Stimulated activated CD8-positive, alpha-beta memory T cell treated with anti-CD3 and anti-CD28 coated beads, Interleukin-7, amount 100 ng/mL, for 48 hours (primary cell): ENCODE measurements around the gene SPN.
"Not testable (repeated sequence)": the region's sequence is repeated elsewhere in the genome, so short reads cannot be mapped to it uniquely, and the experiment has no call there.

Source experiments
- DNase-seq, 2 donors: peaks; one replicate each; pipeline ENCODE4 v3.0.0-alpha.2; 2020; ENCODE audit warnings: low read depth in 1 of 2; ENCODE audit errors: extremely low read depth in 1 of 2

Gene SPN, protein sequence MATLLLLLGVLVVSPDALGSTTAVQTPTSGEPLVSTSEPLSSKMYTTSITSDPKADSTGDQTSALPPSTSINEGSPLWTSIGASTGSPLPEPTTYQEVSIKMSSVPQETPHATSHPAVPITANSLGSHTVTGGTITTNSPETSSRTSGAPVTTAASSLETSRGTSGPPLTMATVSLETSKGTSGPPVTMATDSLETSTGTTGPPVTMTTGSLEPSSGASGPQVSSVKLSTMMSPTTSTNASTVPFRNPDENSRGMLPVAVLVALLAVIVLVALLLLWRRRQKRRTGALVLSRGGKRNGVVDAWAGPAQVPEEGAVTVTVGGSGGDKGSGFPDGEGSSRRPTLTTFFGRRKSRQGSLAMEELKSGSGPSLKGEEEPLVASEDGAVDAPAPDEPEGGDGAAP

DNA sequence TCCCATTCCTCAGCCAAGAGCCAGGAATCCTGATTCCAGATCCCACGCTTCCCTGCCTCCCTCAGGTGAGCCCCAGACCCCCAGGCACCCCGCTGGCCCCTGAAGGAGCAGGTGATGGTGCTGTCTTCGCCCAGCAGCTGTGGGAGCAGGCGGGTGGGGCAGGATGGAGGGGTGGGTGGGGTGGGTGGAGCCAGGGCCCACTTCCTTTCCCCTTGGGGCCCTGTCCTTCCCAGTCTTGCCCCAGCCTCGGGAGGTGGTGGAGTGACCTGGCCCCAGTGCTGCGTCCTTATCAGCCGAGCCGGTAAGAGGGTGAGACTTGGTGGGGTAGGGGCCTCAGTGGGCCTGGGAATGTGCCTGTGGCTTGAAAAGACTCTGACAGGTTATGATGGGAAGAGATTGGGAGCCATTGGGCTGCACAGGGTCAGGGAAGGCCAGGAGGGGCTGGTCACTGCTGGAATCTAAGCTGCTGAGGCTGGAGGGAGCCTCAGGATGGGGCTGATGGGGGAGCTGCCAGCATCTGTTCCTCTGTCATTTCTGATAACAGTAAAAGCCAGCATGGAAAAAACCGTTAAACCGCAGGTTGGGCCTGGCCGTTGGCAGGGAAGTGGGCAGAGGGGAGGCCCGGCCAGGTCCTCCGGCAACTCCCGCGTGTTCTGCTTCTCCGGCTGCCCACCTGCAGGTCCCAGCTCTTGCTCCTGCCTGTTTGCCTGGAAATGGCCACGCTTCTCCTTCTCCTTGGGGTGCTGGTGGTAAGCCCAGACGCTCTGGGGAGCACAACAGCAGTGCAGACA is at the start of gene SPN:
SPN (plus strand) TSS at position 232 of the 791 bp plus-strand sequence; CDS start at position 714, 482 bp downstream.
- DNase-seq, result no peak

DNA sequence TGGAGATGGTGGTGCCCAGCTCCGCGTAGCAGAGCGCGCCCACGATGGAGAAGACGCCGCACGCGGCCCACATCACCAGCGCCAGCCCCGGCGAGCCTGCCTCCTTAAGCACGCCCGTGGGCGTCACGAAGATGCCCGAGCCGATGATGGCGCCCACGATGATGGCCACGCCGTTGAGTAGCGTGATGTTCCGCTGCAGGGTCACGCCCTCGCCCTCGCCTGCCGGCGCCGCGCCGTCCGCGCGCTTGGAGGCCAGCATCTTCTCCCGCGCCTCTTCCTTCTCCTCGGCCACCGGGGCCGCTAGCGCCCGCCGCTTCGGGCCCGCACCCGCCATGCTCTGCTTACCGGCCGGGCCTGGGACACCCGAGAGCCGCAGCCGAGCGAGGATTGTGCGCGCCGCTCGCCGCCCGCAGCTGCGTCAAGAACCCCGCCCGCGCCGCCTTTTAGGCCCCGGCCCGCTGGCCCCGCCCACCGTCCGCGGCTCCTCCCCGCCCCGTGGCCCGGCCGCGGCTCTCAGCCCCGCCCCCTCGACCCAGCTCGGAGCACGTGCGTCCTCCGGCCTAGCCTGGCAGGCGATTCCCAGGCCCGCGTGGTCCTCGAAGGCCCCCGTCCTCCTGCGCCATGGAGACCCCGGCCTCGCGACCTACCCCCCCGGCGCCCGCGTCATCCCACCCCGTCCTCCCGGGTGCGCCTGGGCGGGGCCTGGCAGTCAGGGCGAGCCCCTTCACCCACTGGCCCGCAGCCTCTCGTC is 49.6 kb upstream of the SPN start:
- peak; percentile 82 to 89 for DNase-seq

DNA sequence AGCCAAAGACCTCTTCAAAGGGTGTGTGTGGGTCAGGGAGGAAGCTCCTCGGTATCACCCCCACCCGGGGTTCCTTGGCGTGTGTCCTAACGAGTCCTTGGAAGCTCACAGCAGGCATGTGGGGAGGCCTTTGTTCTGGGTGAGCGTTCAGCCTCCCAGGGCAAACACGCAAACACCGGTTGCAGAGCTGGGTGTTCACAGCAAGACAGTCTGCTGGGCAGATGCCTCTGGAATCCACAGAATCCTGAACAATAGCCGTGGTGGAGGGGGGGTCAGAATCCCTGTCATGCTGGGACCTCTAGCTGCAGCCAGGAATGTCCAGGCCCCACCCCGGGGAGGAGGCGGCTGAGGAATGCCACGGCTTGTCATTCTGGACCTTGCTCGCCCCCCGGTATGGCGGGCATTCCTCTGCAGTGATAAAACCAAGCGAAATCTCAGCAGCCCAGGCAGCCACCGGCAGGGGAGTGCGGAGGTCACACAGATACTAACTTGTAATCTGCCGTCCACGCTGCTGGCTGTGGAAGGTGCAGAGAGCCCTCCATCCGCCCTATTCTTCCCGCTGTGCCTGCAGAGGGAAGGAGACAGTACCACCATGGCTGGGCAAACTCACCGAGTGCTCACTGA is 48.2 kb upstream of the SPN start:
- DNase-seq, result not testable (repeated sequence)

DNA sequence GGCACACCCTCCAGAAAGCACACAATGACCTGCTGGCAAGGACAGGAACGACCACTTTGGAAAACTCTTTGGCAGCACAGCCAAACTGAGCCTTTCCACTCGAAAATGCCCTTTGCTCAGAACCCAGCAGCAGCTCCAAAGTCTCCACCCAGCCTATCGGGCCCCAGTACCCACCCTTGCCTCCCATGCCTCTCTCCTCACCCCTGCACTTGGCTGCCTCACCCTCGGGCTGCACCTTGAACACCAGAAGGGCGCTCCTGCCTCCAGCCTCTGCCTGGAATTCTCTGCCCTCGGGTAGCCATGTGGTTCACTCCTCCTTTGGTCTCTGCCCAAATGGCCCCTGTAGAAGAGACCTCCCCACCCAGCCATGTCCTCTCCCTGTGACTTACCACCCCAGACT is 46.9 kb upstream of the SPN start:
- not testable (repeated sequence) for DNase-seq

DNA sequence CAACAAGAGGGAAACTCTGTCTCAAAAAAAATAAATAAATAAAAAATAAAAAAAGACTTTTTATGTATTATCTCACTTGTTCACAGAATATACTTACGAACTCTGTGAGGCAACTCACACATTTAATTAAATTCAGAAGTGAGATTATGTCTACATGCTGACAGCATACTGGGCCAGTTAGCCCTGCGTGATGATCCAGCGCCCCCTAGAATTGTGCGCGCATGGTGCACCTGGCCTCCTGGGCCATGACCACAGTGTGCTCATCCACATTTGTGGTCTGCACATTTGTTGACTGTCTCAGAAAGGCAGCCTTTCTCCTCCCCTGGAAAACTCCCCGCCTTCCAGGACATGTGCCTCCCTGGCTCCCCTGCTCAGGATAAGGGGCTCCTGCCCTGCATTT is 42.5 kb upstream of the SPN start:
- DNase-seq, result peak in 1 of 2 donors; percentile 48

DNA sequence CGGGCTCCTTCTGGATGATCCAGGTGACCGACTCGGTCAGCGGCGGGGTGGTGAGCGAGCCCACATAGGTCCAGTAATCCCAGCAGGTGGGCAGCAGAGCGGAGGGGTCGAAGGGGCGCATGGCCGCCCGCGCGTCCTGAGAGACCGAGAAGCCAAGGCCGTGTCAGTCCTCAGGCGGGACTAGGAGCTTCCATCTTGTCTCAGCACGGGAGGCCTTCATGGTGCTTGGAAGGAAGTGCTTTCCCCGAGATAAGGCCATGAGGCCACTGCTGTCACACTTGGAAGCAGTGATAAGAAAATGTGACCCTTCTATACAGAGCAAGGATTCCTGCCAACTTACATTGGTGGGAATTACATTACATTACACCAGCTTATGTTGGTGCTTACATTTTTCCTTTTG is 40.3 kb upstream of the SPN start:
- DNase-seq, result not testable (repeated sequence)

DNA sequence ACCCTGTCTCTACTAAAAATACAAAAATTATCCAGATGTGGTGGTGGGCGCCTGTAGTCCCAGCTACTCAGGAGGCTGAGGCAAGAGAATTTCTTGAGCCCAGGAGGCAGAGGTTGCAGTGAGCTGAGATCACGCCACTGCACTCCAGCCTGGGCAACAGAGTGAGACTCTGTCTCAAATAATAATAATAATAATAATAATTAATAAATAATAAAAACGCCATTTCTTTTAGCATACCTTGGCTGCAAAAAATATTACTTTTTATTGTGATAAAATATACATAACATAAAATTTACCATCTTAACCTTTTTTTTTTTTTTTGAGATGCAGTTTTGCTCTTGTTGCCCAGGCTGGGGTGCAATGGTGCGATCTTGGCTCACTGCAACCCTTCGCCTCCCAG is 39.8 kb upstream of the SPN start:
- not testable (repeated sequence) for DNase-seq

DNA sequence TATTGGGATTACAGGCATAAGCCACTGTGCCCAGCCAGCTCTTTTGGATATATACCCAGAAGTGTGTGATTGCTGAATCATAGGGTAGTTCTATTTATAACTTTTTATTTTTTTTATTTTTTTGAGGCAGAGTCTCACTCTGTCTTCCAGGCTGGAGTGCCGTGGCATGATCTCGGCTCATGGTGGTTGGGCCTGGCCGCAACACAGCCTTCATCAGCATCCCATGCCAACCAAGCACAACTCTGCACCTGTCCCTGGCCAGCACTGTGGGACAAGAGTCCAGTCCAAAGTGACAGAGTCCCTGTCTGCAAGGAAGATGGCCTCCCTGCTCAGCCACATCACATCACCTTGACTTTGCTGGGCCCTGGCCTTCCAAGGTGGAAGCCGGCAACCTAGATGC is 37.9 kb upstream of the SPN start:
- DNase-seq, result not testable (repeated sequence)

DNA sequence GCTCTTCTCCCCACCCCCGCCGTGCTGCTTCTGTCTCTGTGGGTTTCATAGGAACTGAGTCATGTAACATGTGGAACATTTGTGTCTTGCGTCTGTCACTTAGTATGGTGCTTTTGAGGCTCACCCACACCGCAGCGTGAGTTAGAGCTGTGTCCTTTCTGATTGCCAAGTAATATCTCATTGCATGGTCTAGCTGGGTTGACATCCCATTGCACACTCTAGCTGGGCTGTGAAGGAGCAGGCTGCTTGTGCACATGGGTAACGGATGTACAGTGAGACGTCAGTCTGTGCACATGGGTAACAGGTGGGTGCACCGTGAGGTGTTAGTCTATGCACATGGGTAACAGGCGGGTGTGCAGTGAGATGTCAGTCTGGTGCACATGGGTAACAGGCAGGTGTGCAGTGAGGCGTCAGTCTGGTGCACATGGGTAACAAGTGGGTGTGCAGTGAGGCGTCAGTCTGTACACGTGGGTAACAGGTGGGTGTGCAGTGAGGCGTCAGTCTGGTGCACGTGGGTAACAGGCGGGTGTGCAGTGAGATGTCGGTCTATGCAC is 36.2 kb upstream of the SPN start:
- DNase-seq, result peak; percentile 53 to 66

DNA sequence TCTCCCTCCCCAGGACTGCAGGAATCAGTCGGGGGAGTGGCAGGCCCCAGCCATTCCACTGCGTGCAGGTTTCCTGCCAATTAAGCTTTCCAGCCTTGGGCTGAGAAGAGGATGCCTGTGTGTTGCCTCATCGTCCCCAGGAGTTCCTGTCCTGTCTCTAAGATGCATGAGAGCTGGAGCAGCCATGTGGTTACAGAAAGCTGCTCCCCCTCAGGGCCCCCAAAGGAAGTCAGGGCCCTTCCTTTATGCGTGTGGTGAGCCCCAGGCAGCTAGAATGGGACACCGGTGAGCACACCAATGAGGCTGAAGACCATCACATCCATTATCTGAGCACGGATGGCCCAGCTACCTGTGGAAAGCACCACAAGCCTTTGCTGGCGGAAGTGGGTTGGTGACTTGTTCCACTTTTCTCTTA is 35.4 kb upstream of the SPN start:
- DNase-seq, result not testable (repeated sequence)

DNA sequence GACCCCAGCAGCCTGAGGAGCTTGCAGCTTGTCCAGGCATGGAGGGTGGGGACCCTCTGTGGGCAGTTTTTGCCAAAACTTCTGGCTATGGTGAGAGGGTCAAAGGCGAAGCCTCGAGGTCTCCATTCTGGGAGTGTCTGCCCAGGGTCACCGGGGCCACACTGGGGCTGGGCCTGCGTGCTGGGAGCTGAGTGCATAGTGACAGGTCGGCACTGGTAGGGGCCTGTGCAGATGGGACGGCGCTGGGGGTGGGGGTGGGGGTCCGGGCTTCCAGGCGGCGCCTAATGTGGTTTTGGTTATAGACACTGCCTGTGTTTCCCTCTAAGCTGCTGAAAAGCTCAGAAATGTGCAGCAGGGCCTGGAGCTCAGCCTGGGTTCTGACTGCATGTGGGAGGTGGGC is 34.3 kb upstream of the SPN start:
- not testable (repeated sequence) for DNase-seq

DNA sequence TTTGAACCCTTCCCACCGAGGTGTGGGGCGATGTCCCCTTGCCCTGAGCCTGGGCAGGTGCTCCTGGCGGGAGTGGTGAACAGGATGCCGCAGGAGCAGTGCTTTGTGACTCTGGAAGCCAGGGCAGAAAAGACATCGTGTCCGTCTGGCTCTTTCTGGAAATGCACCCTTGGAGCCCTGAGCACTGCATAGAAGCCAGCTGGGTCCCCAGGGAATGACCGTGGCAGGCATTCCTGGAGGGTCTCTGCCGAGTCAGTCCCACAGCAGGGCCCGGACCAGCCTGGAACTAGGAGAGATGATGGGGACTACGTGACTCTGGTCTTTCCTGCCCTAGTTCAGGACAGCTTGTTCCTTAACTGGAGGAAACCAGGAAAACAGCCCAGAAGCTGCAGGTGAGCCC is 33.7 kb upstream of the SPN start:
- DNase-seq, result not testable (repeated sequence)

DNA sequence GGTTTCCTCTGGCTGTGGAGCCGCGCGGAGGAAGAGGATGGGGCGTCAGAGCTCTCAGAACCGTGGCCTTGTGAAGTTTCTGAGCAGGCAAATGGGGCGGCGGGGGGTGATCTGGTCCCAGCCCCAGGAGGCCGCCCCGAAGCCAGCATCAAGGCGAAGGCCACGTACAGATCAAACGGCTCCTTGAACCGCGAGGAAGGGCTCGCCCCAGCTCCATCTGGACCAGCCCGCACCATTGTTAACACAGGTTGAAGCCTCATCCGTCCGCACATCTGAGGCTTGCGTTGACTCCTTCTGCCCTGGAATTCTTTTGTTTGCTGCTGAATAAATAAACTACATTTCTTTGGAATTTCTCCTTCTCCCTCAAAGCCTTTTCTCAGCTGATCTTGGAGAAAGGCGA is 31.4 kb upstream of the SPN start:
- not testable (repeated sequence) for DNase-seq

DNA sequence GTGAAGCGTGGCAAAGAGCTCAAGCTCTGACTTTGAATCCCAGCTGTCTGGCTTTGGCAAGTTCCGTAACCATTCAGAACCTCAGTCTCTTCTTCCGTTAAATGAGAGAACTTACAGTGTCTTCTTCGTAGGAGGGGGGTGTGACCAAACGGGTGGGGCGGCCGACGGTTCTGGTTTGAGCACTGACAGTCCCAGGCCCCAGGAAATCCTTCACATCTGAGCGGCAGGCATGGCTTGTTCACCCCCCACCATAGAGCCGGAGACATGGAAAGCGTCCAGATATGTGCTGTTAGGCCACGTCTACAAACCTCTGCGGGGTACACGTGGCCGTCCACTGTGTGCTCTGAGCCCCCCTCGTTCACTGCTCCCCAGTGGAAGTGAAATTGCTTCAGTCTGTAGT is 27.1 kb upstream of the SPN start:
- DNase-seq, result not testable (repeated sequence)

DNA sequence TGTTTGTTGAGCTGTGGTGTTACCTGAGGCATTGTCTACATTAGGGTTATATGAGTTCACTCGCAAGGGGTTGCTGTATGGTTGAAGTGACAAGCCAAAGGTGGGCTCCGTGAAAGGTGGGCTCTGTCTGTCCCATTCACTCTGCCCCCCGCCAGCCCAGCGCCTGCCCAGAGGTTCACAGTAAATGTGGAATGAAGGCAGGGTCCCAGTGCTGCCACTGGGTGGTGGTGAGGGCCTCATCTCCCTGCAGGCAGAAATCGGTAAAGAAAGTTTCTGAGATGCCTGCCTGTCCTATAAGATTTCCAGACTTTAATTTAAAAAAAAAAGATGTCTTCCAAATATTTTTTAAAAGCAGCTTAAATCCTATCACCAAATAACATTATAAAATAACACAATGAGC is 26.7 kb upstream of the SPN start:
- DNase-seq, result not testable (repeated sequence)

DNA sequence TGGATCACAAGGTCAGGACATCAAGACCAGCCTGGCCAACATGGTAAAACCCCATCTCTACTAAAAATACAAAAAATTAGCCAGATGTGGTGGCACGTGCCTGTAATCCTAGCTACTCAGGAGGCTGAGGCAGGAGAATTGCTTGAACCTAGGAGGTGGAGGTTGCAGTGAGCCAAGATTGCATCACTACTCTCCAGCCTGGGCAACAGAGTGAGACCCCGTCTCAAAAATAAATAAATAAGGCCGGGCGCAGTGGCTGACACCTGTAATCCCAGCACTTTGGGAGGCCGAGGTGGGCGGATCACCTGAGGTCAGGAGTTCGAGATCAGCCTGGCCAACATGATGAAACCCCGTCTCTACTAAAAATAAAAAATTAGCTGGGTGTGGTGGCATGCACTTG is 24.3 kb upstream of the SPN start:
- not testable (repeated sequence) for DNase-seq

DNA sequence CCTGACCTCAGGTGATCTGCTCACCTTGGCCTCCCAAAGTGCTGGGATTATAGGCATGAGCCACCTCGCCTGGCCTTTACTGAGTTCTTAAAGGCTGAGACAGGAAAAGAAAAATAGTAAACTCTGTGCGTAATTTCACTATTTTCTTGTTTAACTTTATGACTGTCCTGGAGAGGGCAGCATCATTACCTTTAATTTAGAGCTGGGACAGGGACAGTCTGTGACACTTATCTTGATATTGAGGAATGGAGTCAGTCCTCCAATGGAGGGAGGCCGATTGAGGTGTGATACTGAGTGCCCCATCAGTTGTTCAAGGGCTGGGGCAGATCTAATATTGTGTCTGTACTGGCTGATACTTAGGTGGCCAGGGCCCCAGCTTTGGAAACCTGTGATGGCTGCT is 21.5 kb upstream of the SPN start:
- no peak for DNase-seq

DNA sequence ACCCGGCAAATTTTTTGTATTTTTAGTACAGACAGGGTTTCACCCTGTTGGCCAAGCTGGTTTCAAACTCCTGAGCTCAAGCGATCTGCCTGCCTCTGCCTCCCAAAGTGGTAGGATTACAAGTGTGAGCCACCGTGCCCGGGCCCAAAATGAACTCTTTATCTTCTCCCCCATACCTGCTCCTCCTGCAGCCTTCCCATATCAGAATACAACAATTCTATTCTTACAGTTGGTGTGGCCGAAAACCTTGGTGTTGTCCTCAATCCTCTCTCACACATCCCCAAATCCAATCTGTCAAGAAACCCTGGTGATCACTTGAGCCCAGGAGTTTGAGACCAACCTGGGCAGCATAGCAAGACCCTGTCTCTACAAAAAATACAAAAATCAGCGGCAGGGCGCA is 19.5 kb upstream of the SPN start:
- DNase-seq, result no peak

DNA sequence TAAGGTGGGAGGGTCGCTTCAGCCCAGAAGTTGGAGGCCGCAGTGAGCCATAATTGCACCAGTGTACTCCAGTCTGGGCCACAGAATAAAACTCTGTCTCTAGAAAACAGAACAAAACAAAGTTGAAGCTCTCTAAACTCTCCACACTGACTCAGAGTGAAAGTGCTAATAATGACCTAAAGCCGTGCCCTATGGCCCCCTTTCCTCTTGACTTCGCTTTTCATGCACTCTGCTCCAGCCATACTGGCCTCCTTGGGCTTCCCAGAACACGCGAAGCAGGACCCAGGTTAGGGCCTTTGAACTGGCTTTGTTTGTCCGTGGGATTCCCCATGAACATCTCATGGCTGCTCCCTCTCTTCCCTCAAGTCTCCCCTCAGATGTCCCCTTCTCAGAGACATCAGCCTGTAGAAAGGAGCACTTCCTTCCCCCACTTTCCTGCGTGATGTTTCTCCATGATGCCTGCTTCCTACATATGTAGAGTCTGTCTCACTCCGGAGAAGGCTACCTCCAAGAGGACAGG is 18.6 kb upstream of the SPN start:
- no peak for DNase-seq

DNA sequence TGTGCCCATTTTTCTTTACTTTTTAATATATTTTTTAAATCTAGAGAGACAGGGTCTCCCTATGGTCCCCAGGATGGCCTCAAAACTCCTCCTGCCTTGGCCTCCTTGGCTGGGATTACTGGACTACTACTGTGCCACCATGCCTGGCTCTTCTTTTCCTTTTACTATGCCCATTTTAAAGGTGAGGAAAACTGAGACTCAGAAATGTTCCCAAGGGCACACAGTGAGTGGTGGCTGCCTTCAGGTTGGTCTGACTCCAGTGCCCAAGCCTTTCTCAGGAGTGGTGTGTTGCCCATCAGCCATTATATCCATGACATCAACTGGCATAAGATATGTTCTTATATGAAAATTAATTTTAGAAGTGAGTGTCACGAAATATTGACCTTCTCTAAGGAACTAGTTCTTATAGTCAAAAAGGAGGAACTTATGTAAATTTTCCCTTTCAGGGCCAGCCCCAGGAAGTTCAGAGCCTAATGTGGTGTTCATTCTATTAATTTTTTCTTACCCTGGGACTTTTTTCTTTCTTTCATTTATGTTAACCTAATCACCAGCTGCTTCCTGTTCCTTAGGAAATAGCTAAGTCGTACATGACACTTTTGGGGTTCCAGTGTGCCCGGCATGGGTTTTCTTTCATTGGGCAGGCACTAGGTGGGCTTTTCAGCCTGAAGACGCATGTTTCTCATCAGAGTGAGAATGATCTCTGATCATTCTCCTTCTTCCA is 17.9 kb upstream of the SPN start:
- DNase-seq, result no peak
